VCaP (cell line): ENCODE data around the gene PDHX.

Experiments
- H3K27ac ChIP-seq: fragments of 450-650 bp; 2 replicates; pipeline ENCODE4 v1.5.1; 2017
- TF ChIP-seq, protein P1 (sequence below): fragments of 450-650 bp; conservative IDR thresholded peaks from 2 replicates; pipeline ENCODE4 v1.5.1; 2017; ENCODE audit warnings: mild to moderate bottlenecking, moderate library complexity

PDHX gene

DNA sequence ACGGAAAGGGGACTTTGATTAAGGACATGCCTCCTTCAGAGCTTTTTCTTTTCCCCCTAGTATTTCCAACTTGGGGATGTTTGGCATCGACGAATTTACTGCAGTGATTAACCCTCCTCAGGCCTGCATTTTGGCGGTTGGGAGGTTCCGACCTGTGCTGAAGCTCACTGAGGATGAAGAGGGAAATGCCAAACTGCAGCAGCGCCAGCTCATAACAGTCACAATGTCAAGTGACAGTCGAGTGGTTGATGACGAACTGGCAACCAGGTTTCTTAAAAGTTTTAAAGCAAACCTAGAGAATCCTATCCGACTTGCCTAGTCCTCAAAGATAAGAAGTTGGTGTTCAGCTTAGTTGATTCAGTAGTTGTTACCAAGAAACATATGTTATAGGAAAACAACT, 78.4 kb downstream of the PDHX start:
- TF ChIP-seq, protein P1, sequence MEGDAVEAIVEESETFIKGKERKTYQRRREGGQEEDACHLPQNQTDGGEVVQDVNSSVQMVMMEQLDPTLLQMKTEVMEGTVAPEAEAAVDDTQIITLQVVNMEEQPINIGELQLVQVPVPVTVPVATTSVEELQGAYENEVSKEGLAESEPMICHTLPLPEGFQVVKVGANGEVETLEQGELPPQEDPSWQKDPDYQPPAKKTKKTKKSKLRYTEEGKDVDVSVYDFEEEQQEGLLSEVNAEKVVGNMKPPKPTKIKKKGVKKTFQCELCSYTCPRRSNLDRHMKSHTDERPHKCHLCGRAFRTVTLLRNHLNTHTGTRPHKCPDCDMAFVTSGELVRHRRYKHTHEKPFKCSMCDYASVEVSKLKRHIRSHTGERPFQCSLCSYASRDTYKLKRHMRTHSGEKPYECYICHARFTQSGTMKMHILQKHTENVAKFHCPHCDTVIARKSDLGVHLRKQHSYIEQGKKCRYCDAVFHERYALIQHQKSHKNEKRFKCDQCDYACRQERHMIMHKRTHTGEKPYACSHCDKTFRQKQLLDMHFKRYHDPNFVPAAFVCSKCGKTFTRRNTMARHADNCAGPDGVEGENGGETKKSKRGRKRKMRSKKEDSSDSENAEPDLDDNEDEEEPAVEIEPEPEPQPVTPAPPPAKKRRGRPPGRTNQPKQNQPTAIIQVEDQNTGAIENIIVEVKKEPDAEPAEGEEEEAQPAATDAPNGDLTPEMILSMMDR = no peak
- H3K27ac ChIP-seq = no peak overlapping the region

DNA sequence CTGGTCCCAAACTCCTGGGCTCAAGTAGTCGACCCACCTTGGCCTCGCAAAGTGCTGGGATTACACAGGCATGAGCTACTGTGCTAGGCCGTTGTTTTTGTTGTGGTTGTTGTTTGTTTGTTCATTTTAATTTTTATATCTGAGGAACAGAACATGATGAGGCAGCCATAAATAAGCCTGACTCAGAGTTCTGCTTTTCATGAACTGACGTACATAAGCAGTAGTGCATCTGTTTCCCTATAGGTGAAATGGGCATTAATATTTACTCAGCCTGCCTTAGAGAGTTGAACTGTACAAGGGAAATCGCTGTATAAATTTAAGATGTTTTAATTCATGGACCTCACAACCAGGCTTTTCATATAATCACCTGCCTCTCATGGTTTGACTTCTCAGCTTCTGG, 80.5 kb downstream of the PDHX start:
- TF ChIP-seq, protein P1 = no peak
- no peak overlapping the region for H3K27ac ChIP-seq

DNA sequence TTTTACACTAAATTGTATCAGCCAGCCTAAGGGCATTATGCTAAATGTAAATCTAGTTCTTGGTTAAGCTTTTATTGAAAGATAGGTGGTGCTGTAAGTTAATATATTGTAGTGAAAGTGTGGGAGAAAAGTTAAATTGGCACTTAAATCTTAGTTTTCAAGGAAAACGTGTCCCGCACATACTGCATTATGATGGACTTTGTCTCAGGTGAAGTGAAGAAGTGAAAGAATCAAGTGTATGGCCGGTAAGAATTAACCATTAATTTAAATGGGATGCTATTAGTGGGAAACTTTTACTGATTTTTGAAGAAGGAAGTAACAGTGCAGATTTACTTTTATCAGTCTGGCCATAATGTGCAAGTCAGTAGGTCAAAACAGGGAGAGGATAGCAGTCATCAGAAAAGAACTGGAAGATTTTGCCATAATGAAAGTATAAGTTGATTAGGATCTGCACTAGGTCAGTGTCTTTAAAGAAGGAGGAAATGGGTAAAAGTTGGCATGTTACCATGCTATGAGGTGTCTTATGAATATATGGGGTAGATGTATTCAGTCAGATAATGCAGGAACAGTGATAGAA, 81.6 kb downstream of the PDHX start:
- H3K27ac ChIP-seq = no peak overlapping the region
- TF ChIP-seq, protein P1 = peak; percentile 57

DNA sequence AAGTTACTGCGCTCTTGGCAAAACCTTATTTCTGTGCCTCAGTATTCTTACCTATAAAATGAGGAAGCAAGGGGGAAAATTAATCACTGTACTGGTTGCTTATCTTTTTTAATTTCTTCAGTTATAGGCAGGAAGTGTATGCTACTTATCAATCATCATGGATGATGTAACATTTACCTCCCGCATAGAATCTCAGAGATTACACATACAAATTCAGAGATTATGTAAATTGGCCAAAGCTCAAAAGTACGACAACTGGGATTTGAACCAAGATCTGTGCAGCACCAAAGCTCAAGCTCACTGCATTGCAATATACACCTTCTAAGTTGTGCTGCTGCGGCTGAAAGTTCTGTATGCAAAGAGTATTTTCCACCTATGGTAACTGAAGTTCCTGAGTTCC, 83.0 kb downstream of the PDHX start:
- TF ChIP-seq, protein P1 = no peak

DNA sequence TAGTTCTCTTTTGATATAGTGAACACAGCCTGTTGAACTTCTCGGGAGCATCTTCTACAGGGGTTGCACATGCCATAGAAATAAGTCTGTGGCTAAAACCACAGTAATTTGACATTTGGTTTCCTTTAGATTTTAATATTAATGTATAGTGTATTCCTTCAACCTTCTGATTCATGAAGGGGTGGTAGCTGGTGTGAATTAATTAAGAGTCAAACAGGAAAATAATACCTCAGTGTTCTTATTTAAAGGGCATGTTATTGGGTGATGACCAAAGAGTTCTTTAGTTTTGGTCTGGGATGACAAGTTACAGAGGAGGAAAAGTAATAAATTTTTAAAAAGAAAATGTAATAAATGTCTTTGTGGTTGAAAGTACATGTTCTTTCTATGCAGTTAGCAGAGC, 86.8 kb downstream of the PDHX start:
- TF ChIP-seq, protein P1 = no peak

More for the DNA sequence above, 83.0 kb downstream of the PDHX start:
- H3K27ac ChIP-seq = no peak overlapping the region

DNA sequence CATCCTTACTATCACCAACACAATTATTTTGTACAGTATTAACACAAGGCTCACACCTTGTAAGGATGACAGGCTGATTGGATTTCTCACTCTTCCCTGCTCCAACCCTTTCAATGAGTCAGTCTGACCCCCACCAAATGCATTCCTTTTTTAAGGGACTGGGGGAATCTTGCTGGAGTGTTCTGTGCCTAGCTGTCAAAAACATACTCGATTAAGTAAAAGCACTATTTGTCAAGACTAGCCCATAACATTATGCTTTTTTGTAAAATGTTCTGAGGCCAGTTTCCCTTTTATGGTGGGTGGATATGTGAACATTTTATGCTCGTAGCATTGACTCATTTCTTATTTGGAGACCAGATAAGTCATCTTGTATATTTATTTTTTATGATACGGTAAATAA, 87.2 kb downstream of the PDHX start:
- TF ChIP-seq, protein P1 = no peak
- H3K27ac ChIP-seq = peak overlapping the region; percentile 95

More for the DNA sequence above, 86.8 kb downstream of the PDHX start:
- H3K27ac ChIP-seq = peak overlapping the region; percentile 95

DNA sequence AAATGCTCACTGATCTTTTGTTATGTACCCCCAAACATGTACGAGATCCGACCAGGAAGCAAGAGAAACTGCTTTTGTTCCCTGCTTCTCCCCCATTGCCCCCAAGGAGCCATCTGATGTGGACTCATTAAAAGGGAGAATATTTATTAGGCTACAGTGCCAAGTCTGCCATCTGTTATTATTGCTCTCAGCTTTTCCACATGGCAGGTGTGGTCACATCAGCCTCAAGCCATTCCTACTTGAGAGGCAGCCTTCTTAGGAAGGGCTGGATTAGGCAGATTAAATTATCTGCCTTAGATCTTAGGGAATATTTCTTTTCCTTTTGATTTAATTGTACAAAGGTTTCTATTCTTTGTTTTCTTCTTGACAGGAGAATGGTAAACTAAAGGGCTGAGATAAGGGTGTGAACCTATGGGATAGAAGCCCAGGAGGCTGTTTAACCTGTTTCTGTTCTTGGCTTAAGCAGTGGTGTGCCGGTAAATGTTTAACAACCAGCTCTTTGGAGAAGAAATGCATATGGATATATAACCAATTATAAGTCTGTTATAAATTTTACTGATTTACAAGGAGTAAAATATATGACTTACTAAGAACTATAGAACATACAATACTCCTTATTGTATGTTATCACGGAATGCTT, 88.8 kb downstream of the PDHX start:
- H3K27ac ChIP-seq = peak overlapping the region; percentile 95
- TF ChIP-seq, protein P1 = no peak
